Activated CD8-positive, alpha-beta T cell treated with anti-CD3 and anti-CD28 coated beads, Interleukin-2, amount 10 ng/mL, durations not matched to agents 7 days and 5 days (primary cell): ENCODE data around the gene TP73. TPM values are rescaled to one million over a fixed set of nuclear protein-coding genes. Genes with fewer than 3 reads are reported as not detected.
"Not testable (repeated sequence)": the region's sequence is repeated elsewhere in the genome, so short reads cannot be mapped to it uniquely, and the experiment has no call there.

Source experiments
- ATAC-seq: fragments of 150-1000 bp; cut with Tn5 transposase; one replicate; pipeline ENCODE4 v1.10.0; 2021; ENCODE audit warnings: moderate library complexity
- CTCF ChIA-PET: fragments of 350-600 bp; sonication (Branson Sonifier 250); formaldehyde crosslinking; loops from one replicate; lab custom pipeline; 2021; ENCODE audit warnings: antibody characterized with exemption; lab: Charles Lee
- POLR2A ChIA-PET: fragments of 350-600 bp; sonication (Branson Sonifier 250); formaldehyde crosslinking; loops from one replicate; lab custom pipeline; 2021; ENCODE audit warnings: antibody characterized with exemption; lab: Charles Lee
- DNase-seq: peaks from one replicate; pipeline ENCODE4 v3.0.0-alpha.2; 2020
- H3K27ac Mint-ChIP-seq: one replicate; pipeline ENCODE4 v1.8.0; 2021; ENCODE audit warnings: mild to moderate bottlenecking, mixed read lengths
- H3K27me3 Mint-ChIP-seq: one replicate; pipeline ENCODE4 v1.8.0; 2021; ENCODE audit warnings: low read depth, mixed read lengths
- H3K36me3 Mint-ChIP-seq: one replicate; pipeline ENCODE4 v1.8.0; 2021; ENCODE audit warnings: low read depth, mixed read lengths
- H3K4me1 Mint-ChIP-seq: one replicate; pipeline ENCODE4 v1.8.0; 2021; ENCODE audit warnings: low read depth, mixed read lengths
- H3K4me3 Mint-ChIP-seq: one replicate; pipeline ENCODE4 v1.8.0; 2021; ENCODE audit warnings: mild to moderate bottlenecking, mixed read lengths
- H3K9me3 Mint-ChIP-seq: one replicate; pipeline ENCODE4 v1.8.0; 2022; ENCODE audit warnings: mixed read lengths; ENCODE audit not compliant: insufficient read depth
- total RNA-seq, 2 experiments: library from RNA; stranded (reverse); gene quantifications; one replicate each; pipeline ENCODE4 v1.2.3, GENCODE V29; 2021

Gene TP73
- total RNA-seq, 2 experiments from 2014 or later: 1.3 to 1.4 TPM

DNA sequence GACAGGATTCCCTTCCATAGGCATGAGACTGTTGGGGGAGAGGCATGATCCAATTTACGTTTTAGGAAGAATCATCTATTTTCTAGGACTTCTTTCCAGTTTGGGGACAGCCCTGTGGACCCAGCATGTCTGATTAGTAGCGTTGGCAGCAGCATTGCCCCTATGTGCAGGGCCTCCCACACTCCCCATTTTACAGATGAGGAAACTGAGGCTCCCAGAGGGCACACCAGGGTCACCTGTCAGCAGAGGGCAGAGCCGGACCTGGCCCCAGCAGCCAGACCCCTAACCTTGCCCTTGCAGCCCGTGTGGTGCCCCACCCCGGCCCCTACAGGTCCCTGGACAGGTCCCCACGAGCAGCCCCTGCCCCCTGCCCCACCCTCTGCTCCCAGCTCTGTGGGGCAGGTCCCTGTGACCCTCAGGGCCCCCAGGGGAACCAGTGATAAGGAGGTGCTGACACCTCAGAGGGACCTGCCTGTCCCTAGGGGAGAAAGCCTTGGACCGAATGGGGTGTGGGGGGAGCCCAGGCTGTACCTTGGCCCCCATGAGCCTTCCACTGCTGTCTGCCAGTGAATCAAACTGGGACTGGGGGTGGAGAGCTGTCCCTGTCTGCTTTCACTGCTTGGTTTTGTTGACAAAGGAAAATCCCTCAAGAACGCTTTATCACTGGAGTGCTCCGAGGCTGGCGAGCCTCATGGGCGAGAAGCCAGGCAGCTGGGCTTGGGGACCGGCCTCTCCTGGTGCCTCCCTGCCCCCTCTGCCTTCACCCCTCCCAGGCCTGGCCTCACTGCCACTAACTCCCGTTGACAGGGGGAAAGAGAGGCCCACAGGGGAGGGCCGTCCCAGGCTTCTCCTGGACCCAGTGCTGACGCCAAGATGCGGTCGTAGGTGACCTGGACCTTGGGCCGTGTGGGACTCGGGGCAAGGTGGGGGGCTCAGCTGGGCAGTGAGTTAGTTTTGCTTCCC, 60.5 kb downstream of the TP73 start:
- Mint-ChIP-seq H3K4me1 (no peaks in the 10 kb centered on the region), H3K4me3 (no peak overlapping the region), H3K27ac (no peak overlapping the region), H3K9me3 (no peaks in the 10 kb centered on the region), H3K36me3 (no peaks in the 10 kb centered on the region), H3K27me3 (peaks cover 2% of the 10 kb centered on the region)
- ChIA-PET CTCF (no interaction called here), POLR2A (no interaction called here)
- no peak for DNase-seq
- no peak for ATAC-seq

DNA sequence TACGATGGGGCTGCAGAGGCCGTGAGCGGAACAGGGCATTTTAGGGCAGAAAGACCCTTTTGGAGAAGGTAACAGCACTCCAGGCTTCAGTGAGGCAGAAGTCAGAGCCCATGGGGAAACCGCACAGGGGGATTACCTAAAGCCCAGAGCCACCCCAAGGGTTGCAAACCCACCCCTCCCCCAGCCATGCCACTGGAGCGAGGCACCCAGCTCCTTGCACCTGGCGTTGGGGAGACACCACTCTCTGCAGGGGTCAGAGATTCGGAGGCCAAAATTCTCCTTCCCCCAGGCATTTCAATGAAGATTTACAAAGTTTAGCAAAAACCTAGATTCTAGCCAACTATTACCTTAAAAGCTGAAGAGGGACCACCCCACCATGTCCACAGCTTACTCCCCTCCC, 61.5 kb downstream of the TP73 start:
- CTCF ChIA-PET: interaction anchor here (1.8 kb wide), 1 partner anchor 11 kb away, joined by 5 read pairs; no protein-coding TSS in a partner anchor
- no peak for DNase-seq
- Mint-ChIP-seq H3K4me3 (no peak overlapping the region), H3K9me3 (no peaks in the 10 kb centered on the region), H3K4me1 (no peaks in the 10 kb centered on the region), H3K27me3 (peaks cover 2% of the 10 kb centered on the region), H3K27ac (no peak overlapping the region), H3K36me3 (no peaks in the 10 kb centered on the region)
- no peak for ATAC-seq
- POLR2A ChIA-PET: no interaction called here

DNA sequence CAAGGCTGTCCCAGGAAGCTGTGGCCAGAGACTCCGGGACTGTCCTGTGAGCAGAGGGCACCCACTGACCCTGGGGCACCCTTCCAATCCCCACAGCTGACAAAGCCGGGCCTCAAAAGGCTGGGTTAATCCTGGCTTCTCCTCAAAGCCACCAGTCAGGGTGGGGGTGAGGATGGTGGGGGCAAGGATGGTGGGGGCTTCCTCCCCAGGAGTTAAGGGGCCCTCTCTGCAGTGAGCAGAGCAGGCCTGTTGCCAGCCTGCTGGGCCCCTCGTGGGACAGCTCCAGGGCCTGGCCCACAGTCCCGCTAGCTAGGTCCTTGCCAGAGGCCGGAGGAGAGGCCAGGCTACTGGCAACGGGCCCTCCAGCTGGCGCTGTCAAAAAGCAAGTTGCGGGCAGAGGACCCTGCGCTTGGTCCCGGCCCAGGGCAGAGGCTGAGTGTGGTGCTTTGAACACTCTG, 62.0 kb downstream of the TP73 start:
- Mint-ChIP-seq H3K4me3 (no peak overlapping the region), H3K36me3 (no peaks in the 10 kb centered on the region), H3K4me1 (no peaks in the 10 kb centered on the region), H3K27ac (no peak overlapping the region), H3K27me3 (peaks cover 2% of the 10 kb centered on the region), H3K9me3 (no peaks in the 10 kb centered on the region)
- POLR2A ChIA-PET: no interaction called here
- DNase-seq (no peak), ATAC-seq (no peak)
- CTCF ChIA-PET: interaction anchor here (1.8 kb wide), 1 partner anchor 10 kb away, joined by 5 read pairs; no protein-coding TSS in a partner anchor

DNA sequence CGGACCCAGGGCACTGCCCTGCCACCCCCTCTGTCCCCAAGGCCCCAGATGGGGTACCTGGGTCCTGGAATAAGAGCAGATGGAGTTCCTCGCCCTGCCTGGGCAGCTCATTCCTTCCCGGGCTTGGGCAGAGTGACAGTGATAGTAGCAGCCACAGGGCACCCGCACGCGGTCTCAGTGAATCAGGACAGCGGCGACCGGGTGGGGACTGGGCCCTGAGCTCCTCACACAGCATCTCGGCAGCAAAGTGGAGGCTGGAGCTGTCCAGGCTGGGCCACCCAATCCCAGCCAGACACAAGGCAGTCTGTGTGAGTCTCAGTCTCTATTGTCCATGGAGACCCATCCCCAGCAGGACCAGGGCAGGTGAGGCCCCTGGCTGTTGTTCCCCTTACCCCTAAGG, 62.5 kb downstream of the TP73 start:
- no peak overlapping the region for H3K27ac Mint-ChIP-seq
- H3K4me1 Mint-ChIP-seq: no peaks in the 10 kb centered on the region
- DNase-seq (no peak), ATAC-seq (no peak)
- H3K36me3 Mint-ChIP-seq: no peaks in the 10 kb centered on the region
- H3K4me3 Mint-ChIP-seq: no peak overlapping the region
- CTCF ChIA-PET: interaction anchor here (1.8 kb wide), 1 partner anchor 10 kb away, joined by 5 read pairs; no protein-coding TSS in a partner anchor
- no peaks in the 10 kb centered on the region for H3K9me3 Mint-ChIP-seq
- POLR2A ChIA-PET: no interaction called here
- H3K27me3 Mint-ChIP-seq: no peaks in the 10 kb centered on the region

DNA sequence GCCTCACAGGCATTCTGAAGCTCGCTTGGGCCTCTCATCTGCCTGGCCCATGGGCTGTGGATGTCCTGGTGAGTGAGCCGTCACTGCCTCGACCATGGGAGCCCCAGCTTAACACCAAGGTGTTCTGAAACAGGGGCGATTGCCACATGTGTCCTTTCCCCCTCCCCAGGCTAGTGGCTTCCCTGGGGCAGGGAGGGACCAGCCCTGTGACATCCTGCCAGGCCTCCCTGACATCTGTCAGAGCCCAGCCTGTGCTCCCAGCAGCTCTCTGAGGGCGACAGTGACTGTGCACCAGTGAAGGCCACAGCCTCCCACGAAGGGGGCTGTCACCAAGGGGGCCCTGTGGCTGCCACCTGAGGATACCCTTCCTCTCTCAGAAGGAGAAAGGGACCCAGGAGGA, 64.0 kb downstream of the TP73 start:
- no peak overlapping the region for H3K4me3 Mint-ChIP-seq
- DNase-seq (no peak), ATAC-seq (no peak)
- H3K27me3 Mint-ChIP-seq: no peaks in the 10 kb centered on the region
- POLR2A ChIA-PET: no interaction called here
- H3K27ac Mint-ChIP-seq: no peak overlapping the region
- no peaks in the 10 kb centered on the region for H3K36me3 Mint-ChIP-seq
- H3K9me3 Mint-ChIP-seq: no peaks in the 10 kb centered on the region
- CTCF ChIA-PET: no interaction called here
- H3K4me1 Mint-ChIP-seq: peaks cover 5% of the 10 kb centered on the region

DNA sequence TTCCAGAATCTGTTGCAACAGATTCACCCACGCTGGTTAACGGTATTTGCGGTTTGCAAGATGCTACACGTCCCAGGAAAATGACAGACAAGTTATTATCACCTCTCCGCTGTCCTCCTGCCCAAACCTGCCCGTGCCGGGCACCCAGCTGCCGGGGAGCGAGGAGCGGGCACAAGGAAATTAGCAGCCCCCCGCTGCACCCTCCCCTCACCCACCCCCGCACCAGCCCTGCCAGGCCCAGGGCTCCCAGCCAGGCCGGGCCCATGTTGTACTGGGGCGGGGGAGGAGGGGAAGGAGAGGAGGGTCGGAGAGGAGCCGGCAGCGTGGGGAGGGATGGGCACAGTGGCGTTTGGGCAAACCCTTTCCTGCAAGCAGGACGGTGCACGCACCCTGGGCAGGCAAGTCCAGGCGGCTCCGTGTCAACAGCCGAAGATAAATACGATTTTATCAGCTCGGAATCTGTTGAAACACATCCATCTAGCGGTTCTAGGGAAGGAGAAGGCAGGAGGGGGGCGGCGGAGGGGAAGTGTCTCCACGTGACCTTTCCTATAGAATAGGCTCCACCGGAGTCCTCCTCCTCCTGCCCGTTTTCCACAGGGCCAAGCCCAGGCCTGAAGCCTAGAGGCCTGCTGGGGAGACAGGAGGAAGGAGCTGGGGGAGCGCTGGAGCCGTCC, 64.9 kb downstream of the TP73 start:
- Mint-ChIP-seq H3K4me3 (no peak overlapping the region), H3K27ac (no peak overlapping the region), H3K4me1 (peaks cover 5% of the 10 kb centered on the region), H3K27me3 (no peaks in the 10 kb centered on the region), H3K9me3 (no peaks in the 10 kb centered on the region), H3K36me3 (no peaks in the 10 kb centered on the region)
- ATAC-seq: no peak
- ChIA-PET POLR2A (no interaction called here), CTCF (no interaction called here)
- DNase-seq: no peak

DNA sequence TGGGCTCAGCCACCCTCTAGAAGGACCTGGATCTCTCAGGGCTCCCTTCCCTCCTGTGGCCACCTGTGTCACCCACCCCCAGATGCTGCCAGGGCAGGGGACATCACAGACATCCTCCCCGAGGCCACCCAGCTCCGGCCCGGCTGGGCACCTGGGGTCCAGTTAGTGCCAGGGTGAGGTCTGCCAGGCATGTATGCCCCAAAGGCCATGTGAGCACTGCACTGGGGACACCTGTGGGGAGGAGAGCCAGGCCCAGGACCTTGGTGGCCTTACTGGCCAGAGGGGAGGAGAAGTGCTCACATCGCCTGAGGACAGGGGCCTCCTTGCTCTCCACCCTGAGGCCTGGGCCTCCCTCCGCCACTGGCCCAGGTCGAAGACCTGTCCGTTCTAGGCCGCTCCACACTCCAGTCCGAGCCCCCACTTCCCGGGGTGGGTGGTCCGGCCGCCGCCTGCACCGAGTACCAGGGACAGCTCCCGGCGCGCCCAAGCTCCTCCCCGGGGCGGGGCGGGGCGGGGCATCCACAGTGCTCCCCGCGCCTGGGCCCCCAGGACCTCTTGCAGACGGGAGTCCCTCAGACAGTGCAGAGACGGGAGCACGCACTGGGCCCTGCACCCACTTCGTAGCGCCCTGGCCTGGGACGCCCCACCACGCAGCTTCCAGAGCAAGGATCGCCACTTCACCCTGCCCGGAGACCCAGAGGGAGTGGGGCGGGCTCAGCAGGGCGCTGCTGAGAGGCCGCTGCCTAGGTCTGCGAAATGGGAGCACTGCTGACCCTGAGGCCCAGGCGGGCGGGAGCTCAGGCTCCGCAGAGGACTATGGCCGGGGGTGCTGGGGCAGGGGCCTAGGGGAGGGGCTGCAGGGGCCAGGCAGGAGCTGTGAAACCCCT, 65.6 kb downstream of the TP73 start:
- Mint-ChIP-seq H3K4me1 (peaks cover 5% of the 10 kb centered on the region), H3K36me3 (no peaks in the 10 kb centered on the region), H3K4me3 (no peak overlapping the region), H3K27ac (no peak overlapping the region), H3K9me3 (no peaks in the 10 kb centered on the region), H3K27me3 (no peaks in the 10 kb centered on the region)
- ChIA-PET CTCF (no interaction called here), POLR2A (no interaction called here)
- ATAC-seq (peak; percentile 70), DNase-seq (peak; percentile 40)

DNA sequence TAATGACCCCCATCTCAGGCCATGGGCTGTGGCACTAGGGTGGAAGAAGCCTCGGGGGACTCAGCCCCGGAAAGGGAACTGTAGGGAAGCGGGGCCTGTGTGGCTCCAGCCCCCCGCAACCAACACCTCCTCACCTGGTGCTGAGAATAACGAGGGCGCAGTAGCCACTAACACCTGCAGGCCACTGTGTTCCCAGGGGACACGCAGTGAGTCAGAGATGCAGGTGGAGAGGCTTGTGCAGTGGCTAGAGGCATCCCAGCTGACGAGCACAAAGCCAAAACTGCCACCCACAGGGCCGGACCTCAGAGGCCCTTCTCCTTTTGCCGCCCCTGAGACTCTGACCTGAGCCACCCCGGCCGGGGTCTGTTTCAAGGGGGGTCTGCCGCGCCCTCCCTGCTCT, 66.4 kb downstream of the TP73 start:
- DNase-seq (no peak), ATAC-seq (no peak)
- Mint-ChIP-seq H3K27me3 (no peaks in the 10 kb centered on the region), H3K36me3 (no peaks in the 10 kb centered on the region), H3K27ac (no peak overlapping the region), H3K4me3 (no peak overlapping the region), H3K4me1 (peaks cover 5% of the 10 kb centered on the region), H3K9me3 (no peaks in the 10 kb centered on the region)
- CTCF ChIA-PET: no interaction called here
- POLR2A ChIA-PET: no interaction called here

DNA sequence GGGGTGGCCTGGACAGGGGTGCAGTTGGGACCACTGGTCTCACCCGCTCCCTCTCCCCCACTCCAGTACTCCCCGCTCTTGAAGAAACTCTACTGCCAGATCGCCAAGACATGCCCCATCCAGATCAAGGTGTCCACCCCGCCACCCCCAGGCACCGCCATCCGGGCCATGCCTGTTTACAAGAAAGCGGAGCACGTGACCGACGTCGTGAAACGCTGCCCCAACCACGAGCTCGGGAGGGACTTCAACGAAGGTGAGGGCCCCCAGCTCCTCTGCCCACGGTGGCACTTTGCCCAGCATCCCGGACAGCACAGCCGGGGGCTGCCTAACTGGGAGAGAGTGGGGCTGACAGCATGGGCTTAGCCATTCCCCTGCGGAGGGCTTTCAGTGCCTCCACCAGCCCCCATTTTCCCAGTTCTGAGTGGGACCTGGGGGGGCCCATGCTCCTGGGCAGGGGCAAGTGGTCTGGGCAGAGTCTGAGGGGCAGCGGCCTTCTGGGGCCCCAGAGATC, 69.7 kb downstream of the TP73 start:
- ChIA-PET POLR2A (no interaction called here), CTCF (no interaction called here)
- Mint-ChIP-seq H3K27me3 (no peaks in the 10 kb centered on the region), H3K9me3 (no peaks in the 10 kb centered on the region), H3K4me1 (peaks cover 5% of the 10 kb centered on the region), H3K4me3 (no peak overlapping the region), H3K36me3 (no peaks in the 10 kb centered on the region), H3K27ac (no peak overlapping the region)
- DNase-seq (no peak), ATAC-seq (no peak)

DNA sequence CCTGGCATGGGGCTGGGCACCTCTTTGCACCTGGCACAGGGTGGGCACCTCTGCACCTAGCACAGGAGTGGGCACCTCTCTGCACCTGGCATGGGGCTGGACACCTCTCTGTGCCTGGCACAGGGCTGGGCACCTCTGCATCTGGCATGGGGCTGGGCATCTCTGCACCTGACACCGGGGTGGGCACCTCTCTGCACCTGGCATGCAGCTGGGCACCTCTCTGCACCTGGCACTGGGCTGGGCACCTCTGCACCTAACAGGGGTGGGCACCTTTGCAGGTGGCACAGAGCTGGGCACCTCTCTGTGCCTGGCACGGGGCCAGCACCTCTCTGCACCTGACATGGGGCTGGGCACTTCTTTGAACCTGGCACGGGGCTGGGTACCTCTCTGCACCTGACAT, 70.5 kb downstream of the TP73 start:
- H3K27me3 Mint-ChIP-seq: no peaks in the 10 kb centered on the region
- H3K4me1 Mint-ChIP-seq: peaks cover 5% of the 10 kb centered on the region
- ATAC-seq (no peak), DNase-seq (no peak)
- ChIA-PET CTCF (no interaction called here), POLR2A (no interaction called here)
- H3K36me3 Mint-ChIP-seq: no peaks in the 10 kb centered on the region
- H3K4me3 Mint-ChIP-seq: no peak overlapping the region
- no peak overlapping the region for H3K27ac Mint-ChIP-seq
- no peaks in the 10 kb centered on the region for H3K9me3 Mint-ChIP-seq

DNA sequence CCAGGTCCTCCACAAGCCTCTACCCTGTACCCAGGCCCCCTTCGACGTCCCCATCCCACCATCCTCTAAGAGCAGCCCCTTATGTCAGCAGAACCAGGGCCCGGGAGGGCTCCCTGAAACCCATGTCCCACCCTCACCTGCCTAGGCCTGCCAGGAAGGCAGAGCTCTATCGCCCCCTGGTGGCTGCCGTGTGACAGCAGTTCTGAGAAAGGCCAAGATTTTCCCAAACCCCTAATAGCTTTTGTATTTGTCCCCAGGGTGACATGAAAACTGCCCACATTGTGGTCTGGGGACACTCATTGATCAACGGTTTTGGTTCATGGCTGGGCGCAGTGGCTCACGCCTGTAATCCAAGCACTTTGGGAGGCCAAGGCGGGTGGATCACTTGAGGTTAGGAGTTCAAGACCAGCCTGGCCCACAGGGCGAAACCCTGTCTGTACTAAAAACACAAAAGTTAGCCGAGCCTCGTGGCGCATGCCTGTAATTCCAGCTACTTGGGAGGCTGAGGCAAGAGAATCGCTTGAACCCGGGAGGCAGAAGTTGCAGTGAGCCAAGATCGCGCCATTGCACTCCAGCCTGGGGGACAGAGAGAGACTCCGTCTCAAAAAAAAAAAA, 72.2 kb downstream of the TP73 start:
- H3K27ac Mint-ChIP-seq, H3K4me1 Mint-ChIP-seq, POLR2A ChIA-PET, H3K36me3 Mint-ChIP-seq, H3K27me3 Mint-ChIP-seq, H3K4me3 Mint-ChIP-seq, H3K9me3 Mint-ChIP-seq: not testable (repeated sequence)
- ATAC-seq (peak; percentile 73), DNase-seq (peak; percentile 79)
- CTCF ChIA-PET: interaction anchor here (0.5 to 1.8 kb wide), 21 partner anchors 9 to 272 kb away, joined by 3 to 8 read pairs (median 4); partner anchors contain the start of gene LRRC47
